HEK293T (cell line): ENCODE results near the gene ZNF516.

Experiments used
- CTCF ChIA-PET: fragments of 350-600 bp; formaldehyde crosslinking; extraction: SDS; loops from one replicate; lab custom pipeline; 2021; ENCODE audit warnings: antibody characterized with exemption, inconsistent platforms; lab: Yijun Ruan, JAX
- POLR2A ChIA-PET: fragments of 350-600 bp; formaldehyde crosslinking; extraction: SDS; loops from one replicate; lab custom pipeline; 2020; ENCODE audit warnings: antibody characterized with exemption, inconsistent platforms; lab: Yijun Ruan, JAX
- DNase-seq: peaks from one replicate; pipeline ENCODE4 v3.0.0; 2012; ENCODE audit warnings: mixed read lengths; ENCODE audit errors: extremely low spot score
- ARNT ChIP-seq: fragments of 450-650 bp; IDR thresholded peaks from 2 replicates; pipeline ENCODE4 v1.6.1; 2017; ENCODE audit warnings: mild to moderate bottlenecking
- BHLHE40 ChIP-seq: fragments of 450-650 bp; IDR thresholded peaks from 2 replicates; pipeline ENCODE4 v1.6.1; 2016; ENCODE audit warnings: mild to moderate bottlenecking, moderate library complexity, borderline replicate concordance
- CTBP1 ChIP-seq: fragments of 450-650 bp; IDR thresholded peaks from 2 replicates; pipeline ENCODE4 v1.6.1; 2016; ENCODE audit warnings: borderline replicate concordance
- ELF4 ChIP-seq: fragments of 450-650 bp; IDR thresholded peaks from 2 replicates; pipeline ENCODE4 v1.6.1; 2017; ENCODE audit warnings: antibody characterized with exemption
- FOXA1 ChIP-seq: fragments of 450-650 bp; IDR thresholded peaks from 2 replicates; pipeline ENCODE4 v1.6.1; 2016; ENCODE audit warnings: mild to moderate bottlenecking
- FOXK2 ChIP-seq: fragments of 450-650 bp; IDR thresholded peaks from 2 replicates; pipeline ENCODE4 v1.6.1; 2016; ENCODE audit warnings: mild to moderate bottlenecking
- FOXM1 ChIP-seq: fragments of 450-650 bp; IDR thresholded peaks from 2 replicates; pipeline ENCODE4 v1.6.1; 2017; ENCODE audit warnings: mild to moderate bottlenecking, borderline replicate concordance
- HDGF ChIP-seq: fragments of 450-650 bp; IDR thresholded peaks from 2 replicates; pipeline ENCODE4 v1.6.1; 2017; ENCODE audit warnings: antibody characterized with exemption, borderline replicate concordance
- L3MBTL2 ChIP-seq: fragments of 450-650 bp; conservative IDR thresholded peaks from 2 replicates; pipeline ENCODE4 v1.6.1; 2016; ENCODE audit warnings: mild to moderate bottlenecking
- LEF1 ChIP-seq: fragments of 450-650 bp; IDR thresholded peaks from 2 replicates; pipeline ENCODE4 v1.6.1; 2017; ENCODE audit warnings: mild to moderate bottlenecking, borderline replicate concordance
- NFRKB ChIP-seq: fragments of 450-650 bp; IDR thresholded peaks from 2 replicates; pipeline ENCODE4 v1.6.1; 2016; ENCODE audit warnings: mild to moderate bottlenecking, moderate library complexity
- SP1 ChIP-seq: fragments of 450-650 bp; IDR thresholded peaks from 2 replicates; pipeline ENCODE4 v1.6.1; 2017
- SUZ12 ChIP-seq: fragments of 450-650 bp; IDR thresholded peaks from 2 replicates; pipeline ENCODE4 v1.6.1; 2016; ENCODE audit warnings: mild to moderate bottlenecking
- TARDBP ChIP-seq: fragments of 450-650 bp; IDR thresholded peaks from 2 replicates; pipeline ENCODE4 v1.6.1; 2016
- ZNF384 ChIP-seq: fragments of 450-650 bp; IDR thresholded peaks from 2 replicates; pipeline ENCODE4 v1.6.1; 2016
- TF ChIP-seq, protein P1 (sequence below): fragments of 450-650 bp; IDR thresholded peaks from 2 replicates; pipeline ENCODE4 v1.6.1; 2016

Gene ZNF516

DNA sequence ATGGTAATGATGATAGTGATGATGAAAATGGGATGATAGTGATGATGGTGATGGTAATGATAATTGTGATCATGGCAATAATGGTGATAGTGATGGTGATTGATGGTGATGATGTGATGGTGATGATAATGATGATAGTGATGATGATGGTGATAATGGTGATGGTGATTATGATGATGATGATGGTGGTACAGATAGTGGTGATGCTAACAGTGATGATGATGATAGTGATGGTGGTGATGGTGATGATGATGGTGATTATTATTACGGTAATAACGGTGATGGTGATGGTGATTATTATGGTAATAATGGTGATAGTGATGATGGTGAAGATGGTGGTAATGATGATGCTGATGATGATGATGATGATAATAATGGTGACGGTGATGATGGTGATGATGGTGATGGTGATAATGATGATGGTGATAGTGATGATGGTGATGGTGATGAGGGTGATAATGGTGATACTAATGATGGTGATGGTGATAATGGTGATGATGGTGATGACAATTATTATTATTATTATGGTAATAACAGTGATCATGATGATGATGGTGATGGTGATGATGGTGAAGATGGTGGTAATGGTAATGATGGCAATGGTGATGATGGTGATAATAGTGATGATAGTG is 151.0 kb downstream of the ZNF516 start:
- ChIA-PET CTCF (no interaction called here), POLR2A (no interaction called here)
- no peak for DNase-seq
- TF ChIP-seq LEF1 (no peak), ELF4 (no peak), ZNF384 (no peak), L3MBTL2 (no peak), FOXM1 (no peak), SUZ12 (no peak), FOXK2 (no peak), SP1 (no peak)

- ChIA-PET CTCF (no interaction called here), POLR2A (no interaction called here)
- DNase-seq: no peak
- TF ChIP-seq FOXM1 (no peak), FOXK2 (no peak), CTBP1 (no peak), L3MBTL2 (no peak), ZNF384 (no peak), SUZ12 (no peak), LEF1 (no peak), HDGF (no peak), SP1 (no peak), ELF4 (no peak), ARNT (no peak), TARDBP (no peak), NFRKB (no peak), BHLHE40 (no peak)
- TF ChIP-seq, protein P1, sequence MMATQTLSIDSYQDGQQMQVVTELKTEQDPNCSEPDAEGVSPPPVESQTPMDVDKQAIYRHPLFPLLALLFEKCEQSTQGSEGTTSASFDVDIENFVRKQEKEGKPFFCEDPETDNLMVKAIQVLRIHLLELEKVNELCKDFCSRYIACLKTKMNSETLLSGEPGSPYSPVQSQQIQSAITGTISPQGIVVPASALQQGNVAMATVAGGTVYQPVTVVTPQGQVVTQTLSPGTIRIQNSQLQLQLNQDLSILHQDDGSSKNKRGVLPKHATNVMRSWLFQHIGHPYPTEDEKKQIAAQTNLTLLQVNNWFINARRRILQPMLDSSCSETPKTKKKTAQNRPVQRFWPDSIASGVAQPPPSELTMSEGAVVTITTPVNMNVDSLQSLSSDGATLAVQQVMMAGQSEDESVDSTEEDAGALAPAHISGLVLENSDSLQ: no peak
Observed at GRCh38 chr18:76340410-76340809, 154.6 kb downstream of the ZNF516 start.

DNA sequence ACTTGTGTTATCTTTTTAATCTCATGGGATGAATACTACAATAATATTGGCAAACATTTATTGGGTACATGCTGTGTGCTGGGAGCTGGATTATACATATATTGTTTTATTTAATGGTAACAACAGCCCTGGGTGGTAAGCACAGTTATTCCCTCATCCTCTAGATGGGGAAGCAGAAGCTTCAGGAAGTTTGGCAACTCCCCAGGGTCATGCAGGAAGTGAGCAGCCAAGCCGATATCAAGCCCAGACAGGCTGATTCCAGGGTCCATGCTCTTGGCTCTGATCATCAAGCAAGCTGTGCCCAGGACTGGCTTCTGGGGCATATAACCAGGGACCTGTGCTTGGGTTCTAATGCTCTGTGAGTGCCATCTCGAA is 155.8 kb downstream of the ZNF516 start:
- CTCF ChIA-PET: no interaction called here
- DNase-seq: no peak
- POLR2A ChIA-PET: no interaction called here
- TF ChIP-seq HDGF: no peak
- TF ChIP-seq, protein P1: no peak
- TF ChIP-seq FOXK2: no peak
- TF ChIP-seq CTBP1: no peak
- TF ChIP-seq TARDBP: no peak

GRCh38 chr18:76338619-76339245 is 156.3 kb downstream of the ZNF516 start:
- POLR2A ChIA-PET: no interaction called here
- TF ChIP-seq ELF4: no peak
- TF ChIP-seq ZNF384: no peak
- no peak for TF ChIP-seq TARDBP
- TF ChIP-seq SP1: no peak
- no peak for TF ChIP-seq LEF1
- no peak for TF ChIP-seq ARNT
- CTCF ChIA-PET: no interaction called here
- no peak for DNase-seq

DNA sequence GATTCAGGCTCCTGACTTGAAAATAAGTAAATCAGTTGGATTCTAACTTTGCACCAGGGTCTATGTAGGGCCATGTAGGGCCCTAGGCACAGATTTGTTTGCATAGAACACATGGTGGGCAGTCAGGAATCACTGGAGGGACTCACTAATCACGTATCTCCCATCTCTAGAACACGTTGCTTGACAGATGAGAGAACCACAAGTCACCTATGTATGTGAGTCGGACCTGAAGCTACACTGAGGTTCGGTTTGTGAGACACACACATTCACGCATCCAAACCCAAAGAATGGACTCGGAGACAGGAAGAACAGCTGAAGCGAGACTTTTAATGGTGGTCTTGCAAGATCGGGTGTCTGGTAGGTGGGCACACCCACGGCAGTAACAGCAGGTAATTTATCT is 157.0 kb downstream of the ZNF516 start:
- DNase-seq: no peak
- TF ChIP-seq TARDBP (no peak), CTBP1 (no peak), BHLHE40 (no peak), L3MBTL2 (no peak), NFRKB (no peak), LEF1 (no peak), SUZ12 (no peak), FOXA1 (no peak), FOXM1 (no peak), SP1 (no peak), ZNF384 (no peak), ARNT (no peak), FOXK2 (no peak), HDGF (no peak), ELF4 (no peak)
- TF ChIP-seq, protein P1: no peak
- CTCF ChIA-PET: no interaction called here
- POLR2A ChIA-PET: no interaction called here

- CTCF ChIA-PET: no interaction called here
- POLR2A ChIA-PET: no interaction called here
- TF ChIP-seq L3MBTL2 (no peak), CTBP1 (no peak), TARDBP (no peak), ELF4 (no peak), LEF1 (no peak), SUZ12 (no peak), BHLHE40 (no peak), FOXK2 (no peak), NFRKB (no peak), HDGF (no peak), FOXM1 (no peak), SP1 (no peak), ARNT (no peak), FOXA1 (no peak), ZNF384 (no peak)
- TF ChIP-seq, protein P1: no peak
- DNase-seq: no peak
Observed at GRCh38 chr18:76335859-76336640, 159.0 kb downstream of the ZNF516 start.
